BJ (cell line): Measurements from ENCODE around the gene HEATR1. TPM values are rescaled to one million over a fixed set of nuclear protein-coding genes. Genes with fewer than 3 reads are reported as not detected.
"Not testable (repeated sequence)": the region's sequence is repeated elsewhere in the genome, so short reads cannot be mapped to it uniquely, and the experiment has no call there.

Experiments used
- CTCF ChIA-PET: fragments of 350-600 bp; formaldehyde crosslinking; extraction: SDS; loops from one replicate; lab custom pipeline; 2021; ENCODE audit warnings: antibody characterized with exemption, inconsistent platforms; lab: Yijun Ruan, JAX
- POLR2A ChIA-PET: fragments of 300-600 bp; sonication (Branson Sonifier 250); formaldehyde crosslinking; extraction: SDS; loops from one replicate; lab custom pipeline; 2021; ENCODE audit warnings: antibody characterized with exemption; lab: Charles Lee
- DNase-seq: peaks from one replicate; pipeline ENCODE4 v3.0.0-alpha.2; 2011; ENCODE audit warnings: low read depth
- H3K27me3 ChIP-seq: 2 replicates; pipeline ENCODE4 v1.6.0; 2011; ENCODE audit warnings: low read length; ENCODE audit not compliant: control insufficient read depth, insufficient read depth
- H3K36me3 ChIP-seq: 2 replicates; pipeline ENCODE4 v1.5.1; 2011; ENCODE audit warnings: low read length; ENCODE audit not compliant: control insufficient read depth, insufficient read depth
- H3K4me3 ChIP-seq: 2 replicates; pipeline ENCODE4 v1.5.1; 2011; ENCODE audit warnings: low read depth, mild to moderate bottlenecking, control low read depth, low read length
- polyA plus RNA-seq: library from polyadenylated mRNA; depleted of rRNA; stranded (reverse); fragments of >200 nt; gene quantifications from 2 replicates; pipeline ENCODE4 v1.2.3, GENCODE V29; 2011
- TF ChIP-seq, protein P1 (sequence below): IDR thresholded peaks from 2 replicates; pipeline ENCODE4 v1.5.1; 2011; ENCODE audit warnings: low read depth, mild to moderate bottlenecking, control low read depth, inconsistent platforms, low read length, moderate library complexity; ENCODE audit not compliant: insufficient read depth

HEATR1 gene
- polyA plus RNA-seq, 1 experiment = 11.4 TPM

DNA sequence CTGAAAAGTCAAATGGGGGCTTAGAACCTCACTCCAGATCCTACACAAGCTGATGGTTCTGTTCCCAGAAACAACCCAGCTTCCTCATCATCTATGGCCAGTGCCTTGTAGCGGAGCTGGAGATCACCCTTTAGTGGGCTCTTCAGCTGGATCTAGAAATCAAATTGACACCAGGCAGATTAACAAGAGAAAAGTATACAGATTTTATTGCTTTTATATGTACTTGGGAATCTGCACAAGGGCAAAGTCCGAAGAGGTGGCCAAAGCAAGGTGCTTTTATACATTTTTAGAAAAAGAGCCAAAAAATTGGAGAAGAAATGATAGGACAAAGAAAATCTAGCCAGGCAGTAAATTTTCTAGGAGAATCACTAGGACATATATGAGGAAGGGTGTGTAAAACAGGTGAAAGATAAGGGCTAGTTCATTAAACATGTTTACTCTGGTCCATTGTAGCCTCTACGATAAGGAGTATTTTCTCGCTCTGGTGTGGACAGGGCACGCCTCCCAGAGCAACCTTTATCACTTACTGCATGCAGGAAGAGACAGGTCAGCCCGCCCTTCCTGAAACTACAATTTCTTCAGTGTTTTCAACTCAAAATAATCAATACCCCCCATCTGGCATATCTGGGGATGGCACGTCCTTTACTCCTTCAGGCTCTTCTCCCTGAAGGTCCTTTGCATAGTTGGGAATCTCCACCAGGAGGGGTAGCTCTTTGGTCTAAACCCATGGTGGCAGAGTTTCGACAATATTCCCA, 94.5 kb downstream of the HEATR1 start:
- ChIA-PET CTCF (interaction anchor here (1.0 kb wide), 1 partner anchor 17 kb away, joined by 3 read pairs; no protein-coding TSS in a partner anchor), POLR2A (no interaction called here)
- Histone ChIP-seq H3K36me3 (no peaks in the 10 kb centered on the region), H3K27me3 (no peaks in the 10 kb centered on the region), H3K4me3 (no peak overlapping the region)
- no peak for DNase-seq
- TF ChIP-seq, protein P1, sequence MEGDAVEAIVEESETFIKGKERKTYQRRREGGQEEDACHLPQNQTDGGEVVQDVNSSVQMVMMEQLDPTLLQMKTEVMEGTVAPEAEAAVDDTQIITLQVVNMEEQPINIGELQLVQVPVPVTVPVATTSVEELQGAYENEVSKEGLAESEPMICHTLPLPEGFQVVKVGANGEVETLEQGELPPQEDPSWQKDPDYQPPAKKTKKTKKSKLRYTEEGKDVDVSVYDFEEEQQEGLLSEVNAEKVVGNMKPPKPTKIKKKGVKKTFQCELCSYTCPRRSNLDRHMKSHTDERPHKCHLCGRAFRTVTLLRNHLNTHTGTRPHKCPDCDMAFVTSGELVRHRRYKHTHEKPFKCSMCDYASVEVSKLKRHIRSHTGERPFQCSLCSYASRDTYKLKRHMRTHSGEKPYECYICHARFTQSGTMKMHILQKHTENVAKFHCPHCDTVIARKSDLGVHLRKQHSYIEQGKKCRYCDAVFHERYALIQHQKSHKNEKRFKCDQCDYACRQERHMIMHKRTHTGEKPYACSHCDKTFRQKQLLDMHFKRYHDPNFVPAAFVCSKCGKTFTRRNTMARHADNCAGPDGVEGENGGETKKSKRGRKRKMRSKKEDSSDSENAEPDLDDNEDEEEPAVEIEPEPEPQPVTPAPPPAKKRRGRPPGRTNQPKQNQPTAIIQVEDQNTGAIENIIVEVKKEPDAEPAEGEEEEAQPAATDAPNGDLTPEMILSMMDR = no peak

DNA sequence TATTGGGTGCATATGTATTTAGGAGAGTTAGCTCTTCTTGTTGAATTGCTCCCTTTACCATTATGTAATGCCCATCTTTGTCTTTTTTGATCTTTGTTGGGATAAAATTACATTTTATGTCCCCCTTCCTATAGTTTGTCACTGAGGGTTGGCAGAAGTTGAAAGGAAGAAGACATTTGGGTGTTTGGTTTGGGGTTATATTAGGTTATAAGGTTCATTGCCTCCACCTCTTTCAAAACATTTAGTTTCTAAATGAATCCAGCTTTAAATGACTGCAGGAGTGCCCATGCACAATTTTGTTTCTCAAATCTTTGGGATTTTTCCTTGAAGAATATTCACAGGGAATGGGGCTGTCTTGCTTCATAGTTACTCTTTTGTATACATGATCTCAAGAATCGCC, 95.1 kb downstream of the HEATR1 start:
- TF ChIP-seq, protein P1 = no peak
- ChIA-PET POLR2A (no interaction called here), CTCF (interaction anchor here (1.0 kb wide), 1 partner anchor 16 kb away, joined by 3 read pairs; no protein-coding TSS in a partner anchor)
- no peak overlapping the region for H3K4me3 ChIP-seq
- no peaks in the 10 kb centered on the region for H3K36me3 ChIP-seq
- no peaks in the 10 kb centered on the region for H3K27me3 ChIP-seq
- DNase-seq = no peak

DNA sequence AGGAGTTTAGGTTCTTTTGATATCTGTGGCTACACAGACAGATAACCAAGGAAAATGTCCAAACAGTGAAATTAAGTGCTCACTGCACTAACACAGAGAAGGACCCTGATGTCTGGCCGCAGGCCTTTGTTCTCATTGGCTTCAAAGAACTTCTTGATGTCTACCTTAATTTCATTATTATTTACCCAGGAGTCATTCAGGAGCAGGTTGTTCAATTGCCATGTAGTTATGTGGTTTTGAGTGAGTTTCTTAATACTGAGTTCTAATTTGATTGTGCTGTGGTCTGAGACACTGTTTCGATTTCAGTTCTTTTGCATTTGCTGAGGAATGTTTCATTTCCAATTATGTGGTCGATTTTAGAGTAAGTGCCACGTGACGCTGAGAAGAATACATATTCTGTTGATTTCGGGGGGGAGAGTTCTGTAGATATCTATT, 95.7 kb downstream of the HEATR1 start:
- no peaks in the 10 kb centered on the region for H3K36me3 ChIP-seq
- DNase-seq = no peak
- TF ChIP-seq, protein P1 = no peak
- H3K27me3 ChIP-seq = no peaks in the 10 kb centered on the region
- POLR2A ChIA-PET = no interaction called here
- CTCF ChIA-PET = no interaction called here
- H3K4me3 ChIP-seq = no peak overlapping the region

DNA sequence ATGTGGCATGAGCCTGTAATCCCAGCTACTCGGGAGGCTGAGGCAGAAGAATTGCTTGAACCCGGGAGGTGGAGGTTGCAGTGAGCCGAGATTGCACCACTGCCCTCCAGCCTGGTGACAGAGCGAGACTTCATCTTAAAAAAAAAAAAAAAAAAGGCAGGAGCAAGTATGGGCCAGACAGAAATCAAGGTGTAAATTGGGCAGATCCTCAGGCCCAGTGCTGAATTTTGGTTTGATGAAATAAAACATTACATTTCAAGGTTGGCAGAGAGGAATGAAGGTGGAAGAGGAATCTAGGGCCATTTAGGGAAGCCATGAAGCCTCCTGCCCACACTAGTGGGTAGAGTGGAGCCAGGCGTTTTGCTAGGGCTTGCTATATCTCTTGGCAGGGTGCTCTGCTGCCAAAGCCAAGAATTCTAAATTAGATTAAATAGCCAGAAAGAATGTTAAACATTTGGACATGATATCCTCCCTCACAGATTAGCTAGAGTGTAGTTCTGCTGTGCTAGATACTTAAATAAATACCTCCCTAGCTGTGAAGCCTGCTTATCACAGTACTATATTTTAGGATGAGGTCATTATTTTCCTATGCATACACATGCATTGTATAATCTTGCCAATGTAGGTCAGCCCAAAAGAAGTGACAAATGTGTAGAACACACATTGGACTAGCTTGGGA, 97.2 kb downstream of the HEATR1 start:
- ChIA-PET CTCF (interaction anchor here (0.6 to 1.4 kb wide), 2 partner anchors 9 to 17 kb away, joined by 3 read pairs; no protein-coding TSS in a partner anchor), POLR2A (interaction anchor here (0.7 kb wide), 1 partner anchor 17 kb away, joined by 3 read pairs; the partner anchor contains the start of gene LGALS8)
- Histone ChIP-seq H3K4me3 (no peak overlapping the region), H3K27me3 (no peaks in the 10 kb centered on the region), H3K36me3 (no peaks in the 10 kb centered on the region)
- no peak for DNase-seq
- TF ChIP-seq, protein P1 = no peak

DNA sequence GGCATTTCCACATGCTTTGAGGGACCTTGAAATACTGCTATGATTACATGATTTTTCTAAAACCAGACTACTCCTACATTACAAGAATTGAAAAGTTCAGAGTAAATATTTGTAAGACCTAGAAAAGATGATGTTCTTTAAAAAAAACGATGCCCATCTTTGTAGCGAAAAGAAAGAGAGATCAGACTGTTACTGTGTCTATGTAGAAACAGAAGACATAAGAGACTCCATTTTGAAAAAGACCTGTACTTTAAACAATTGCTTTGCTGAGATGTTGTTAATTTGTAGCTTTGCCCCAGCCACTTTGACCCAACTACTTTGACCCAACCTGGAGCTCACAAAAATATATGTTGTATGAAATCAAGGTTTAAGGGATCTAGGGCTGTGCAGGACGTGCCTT, 100.0 kb downstream of the HEATR1 start:
- DNase-seq, POLR2A ChIA-PET, H3K27me3 ChIP-seq, H3K36me3 ChIP-seq, H3K4me3 ChIP-seq: not testable (repeated sequence)
- CTCF ChIA-PET = interaction anchor here (0.6 to 1.2 kb wide), 2 partner anchors 21 to 400 kb away, joined by 3 to 5 read pairs; no protein-coding TSS in a partner anchor
